ENCODE measurements around the gene PTPRJ.

PTPRJ gene

DNA sequence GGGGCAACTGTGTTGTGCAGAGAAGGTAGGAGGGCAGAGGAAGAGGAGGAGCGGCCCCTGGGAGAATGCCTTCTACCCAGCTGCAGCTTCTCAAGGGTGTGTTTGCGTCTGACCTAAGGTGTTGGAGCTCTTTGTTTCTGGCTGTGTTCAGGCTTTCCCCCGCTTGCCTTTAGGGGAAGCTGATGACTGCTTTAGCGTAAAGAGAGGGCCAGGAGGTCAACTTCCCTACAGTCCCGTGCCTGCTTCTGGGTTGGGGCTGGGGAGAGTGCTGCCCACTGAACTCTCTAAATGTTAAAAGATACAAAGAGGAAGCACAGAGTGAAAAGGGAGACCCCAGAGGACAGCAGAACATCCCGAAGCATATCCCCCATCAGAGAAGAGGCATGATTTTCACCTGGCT lies 99.2 kb downstream of the PTPRJ start:
- no peak overlapping the region for H3K4me3 ChIP-seq (ENCODE audit: low read length)
- TF ChIP-seq, protein P1, sequence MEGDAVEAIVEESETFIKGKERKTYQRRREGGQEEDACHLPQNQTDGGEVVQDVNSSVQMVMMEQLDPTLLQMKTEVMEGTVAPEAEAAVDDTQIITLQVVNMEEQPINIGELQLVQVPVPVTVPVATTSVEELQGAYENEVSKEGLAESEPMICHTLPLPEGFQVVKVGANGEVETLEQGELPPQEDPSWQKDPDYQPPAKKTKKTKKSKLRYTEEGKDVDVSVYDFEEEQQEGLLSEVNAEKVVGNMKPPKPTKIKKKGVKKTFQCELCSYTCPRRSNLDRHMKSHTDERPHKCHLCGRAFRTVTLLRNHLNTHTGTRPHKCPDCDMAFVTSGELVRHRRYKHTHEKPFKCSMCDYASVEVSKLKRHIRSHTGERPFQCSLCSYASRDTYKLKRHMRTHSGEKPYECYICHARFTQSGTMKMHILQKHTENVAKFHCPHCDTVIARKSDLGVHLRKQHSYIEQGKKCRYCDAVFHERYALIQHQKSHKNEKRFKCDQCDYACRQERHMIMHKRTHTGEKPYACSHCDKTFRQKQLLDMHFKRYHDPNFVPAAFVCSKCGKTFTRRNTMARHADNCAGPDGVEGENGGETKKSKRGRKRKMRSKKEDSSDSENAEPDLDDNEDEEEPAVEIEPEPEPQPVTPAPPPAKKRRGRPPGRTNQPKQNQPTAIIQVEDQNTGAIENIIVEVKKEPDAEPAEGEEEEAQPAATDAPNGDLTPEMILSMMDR (conservative IDR thresholded peaks at IDR 0.05; ENCODE audit: low read length) = no peak
- no peak for DNase-seq (ENCODE audit: low read depth)

DNA sequence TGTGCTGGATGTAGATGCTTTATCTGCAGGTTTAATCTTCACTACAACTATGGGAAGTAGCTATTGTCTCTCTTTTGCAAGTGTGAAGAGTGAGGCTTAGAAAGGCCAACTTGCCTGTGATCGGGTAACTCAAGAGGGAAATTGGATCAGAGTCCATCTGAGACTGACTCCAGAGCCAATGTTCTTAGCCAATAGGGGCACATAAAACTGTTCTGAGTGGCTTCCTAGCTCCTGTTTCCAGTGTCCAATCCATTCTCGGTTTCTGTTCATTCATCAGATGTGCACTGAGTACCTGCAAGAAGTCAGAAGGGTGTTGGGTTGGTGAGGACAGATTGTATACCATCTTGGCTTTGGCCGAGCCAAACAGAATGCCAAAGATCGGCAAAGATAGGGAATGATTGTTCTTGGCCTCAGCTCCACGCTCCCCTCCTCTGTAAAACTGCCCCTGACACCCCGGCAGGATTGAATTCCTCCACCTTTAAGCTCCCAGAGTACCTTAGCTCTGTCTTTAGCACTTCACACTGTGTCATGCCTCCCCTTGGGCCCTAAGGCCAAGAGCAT lies 100.0 kb downstream of the PTPRJ start:
- no peak for DNase-seq (ENCODE audit: low read depth)
- H3K4me3 ChIP-seq (ENCODE audit: low read length) = no peak overlapping the region
- TF ChIP-seq, protein P1 (conservative IDR thresholded peaks at IDR 0.05; ENCODE audit: low read length) = no peak

DNA sequence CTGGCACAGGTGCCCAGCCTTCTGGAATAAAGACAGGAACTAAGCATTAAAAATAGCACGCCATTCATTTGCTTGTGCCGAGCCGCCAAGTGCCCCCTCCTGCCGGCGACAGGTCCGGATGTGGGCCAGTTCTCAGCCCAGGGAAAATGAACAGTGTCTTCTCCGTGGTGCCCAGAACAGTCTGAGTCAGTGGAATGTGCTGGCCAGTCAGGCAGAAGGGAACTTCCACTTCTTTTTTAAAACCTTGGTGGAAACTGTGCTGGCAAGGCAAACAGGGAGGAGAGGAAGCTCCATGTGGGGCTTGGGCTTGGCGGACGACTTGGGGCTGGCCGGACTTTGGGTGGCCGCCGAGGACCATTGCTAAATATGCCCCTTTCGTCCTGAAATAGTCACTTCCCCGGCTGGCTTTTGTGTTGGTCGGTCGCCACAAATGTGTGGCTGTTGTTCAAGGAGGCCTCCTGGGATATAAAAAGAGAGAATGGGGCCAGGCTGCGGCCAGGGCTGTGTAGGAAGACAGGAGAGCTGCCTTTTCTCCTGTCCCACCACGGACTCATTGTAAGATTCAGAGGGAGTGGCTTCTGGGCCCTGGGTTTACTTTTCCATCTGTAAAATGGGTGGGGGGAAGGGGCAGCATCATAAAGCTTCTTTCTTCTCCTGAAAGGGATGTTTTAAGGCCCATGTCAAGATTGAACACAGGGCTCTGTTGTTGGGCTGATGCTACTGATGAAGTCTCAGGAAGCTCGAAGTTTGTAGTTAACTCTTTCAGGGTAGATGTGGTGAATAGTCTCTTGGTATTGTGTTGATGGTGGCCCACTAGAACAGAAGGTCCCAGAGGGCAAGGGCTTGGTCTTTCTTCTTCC lies 101.0 kb downstream of the PTPRJ start:
- H3K4me3 ChIP-seq (ENCODE audit: low read length) = peak overlapping the region; percentile 18
- TF ChIP-seq, protein P1 (conservative IDR thresholded peaks at IDR 0.05; ENCODE audit: low read length) = 0 out of 2 replicates have a peak, but pooled peaks have one; percentile 13
- peak; percentile 93 for DNase-seq (ENCODE audit: low read depth)

DNA sequence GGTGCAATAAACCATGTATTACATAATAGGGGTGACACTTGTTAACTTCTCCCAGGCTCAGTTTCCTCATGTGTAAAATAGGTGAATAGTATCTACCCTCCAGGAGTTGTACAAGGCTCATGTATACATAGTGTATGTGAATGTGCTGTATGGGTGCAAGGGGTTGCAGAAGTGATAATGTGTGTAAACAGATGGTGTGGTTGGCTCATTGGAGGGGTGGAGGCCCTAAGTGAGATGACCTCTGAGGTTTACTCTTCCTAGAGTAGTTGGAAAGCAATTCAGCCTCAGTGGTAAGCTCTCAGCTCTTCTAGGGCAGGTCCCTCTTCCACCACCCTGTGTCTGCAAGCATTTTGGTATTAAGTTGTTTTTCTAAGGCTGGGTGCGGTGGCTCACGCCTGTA lies 102.4 kb downstream of the PTPRJ start:
- no peak for DNase-seq (ENCODE audit: low read depth)
- TF ChIP-seq, protein P1 (conservative IDR thresholded peaks at IDR 0.05; ENCODE audit: low read length) = no peak
- H3K4me3 ChIP-seq (ENCODE audit: low read length) = no peak overlapping the region

DNA sequence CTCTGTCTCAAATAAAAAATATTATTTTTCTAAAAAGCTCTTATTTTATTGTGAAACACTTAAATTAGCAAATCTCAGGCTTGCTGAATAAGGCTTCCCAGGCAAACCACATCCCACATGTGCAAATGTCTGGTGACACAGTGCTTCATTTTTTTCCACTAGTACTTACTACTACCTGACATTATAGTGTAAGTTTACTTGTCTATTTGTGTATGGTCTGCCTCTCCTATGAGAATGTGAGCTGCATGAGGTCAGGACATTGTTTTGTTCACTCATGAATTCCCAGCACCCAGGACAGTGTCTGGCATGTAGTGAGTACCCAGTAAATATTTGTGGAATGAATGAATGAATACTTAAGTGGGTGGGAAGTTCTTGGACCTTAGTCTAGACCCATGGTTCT lies 103.1 kb downstream of the PTPRJ start:
- TF ChIP-seq, protein P1 (conservative IDR thresholded peaks at IDR 0.05; ENCODE audit: low read length) = no peak
- peak; percentile 72 for DNase-seq (ENCODE audit: low read depth)
- H3K4me3 ChIP-seq (ENCODE audit: low read length) = no peak overlapping the region

DNA sequence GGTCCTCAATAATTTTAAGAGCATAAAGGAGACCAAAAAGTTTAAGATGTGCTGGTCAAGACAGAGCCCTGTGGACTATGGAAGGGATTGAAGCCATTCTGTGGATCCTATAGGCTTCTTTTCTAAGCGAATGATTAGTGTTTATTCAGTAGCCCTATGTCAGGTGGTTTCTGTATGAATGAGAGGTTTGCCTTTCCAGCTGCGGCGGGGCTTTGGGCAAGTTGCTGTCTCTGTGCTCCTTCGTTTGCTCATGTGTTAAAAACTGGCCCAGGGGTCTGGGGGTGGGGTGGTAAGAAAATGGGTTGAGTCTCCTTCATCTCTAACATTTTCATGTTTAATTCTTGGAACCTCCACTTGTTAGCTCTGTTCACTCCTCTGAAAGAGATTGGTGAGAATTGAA lies 105.3 kb downstream of the PTPRJ start:
- no peak for DNase-seq (ENCODE audit: low read depth)
- no peak overlapping the region for H3K4me3 ChIP-seq (ENCODE audit: low read length)
- TF ChIP-seq, protein P1 (conservative IDR thresholded peaks at IDR 0.05; ENCODE audit: low read length) = no peak

DNA sequence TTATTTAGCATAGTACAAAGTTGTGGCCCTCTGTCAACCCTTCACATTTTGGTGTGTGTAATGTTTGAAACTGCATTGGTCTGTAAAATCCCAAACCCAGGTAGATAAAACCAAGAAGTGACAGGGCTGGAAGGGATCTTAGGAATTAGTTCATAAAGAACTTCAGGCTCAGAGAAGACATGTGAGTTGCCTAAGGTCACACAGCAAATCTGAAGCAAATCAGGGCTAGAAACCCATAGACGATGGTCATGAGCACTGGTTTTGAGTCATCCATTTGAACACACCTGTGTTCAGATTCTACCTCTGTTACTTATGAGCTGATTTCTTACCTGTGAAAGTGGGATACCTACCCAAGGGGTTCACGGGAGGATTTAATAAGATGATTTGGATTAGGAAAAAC lies 107.1 kb downstream of the PTPRJ start:
- H3K4me3 ChIP-seq (ENCODE audit: low read length) = no peak overlapping the region
- DNase-seq (ENCODE audit: low read depth) = no peak
- TF ChIP-seq, protein P1 (conservative IDR thresholded peaks at IDR 0.05; ENCODE audit: low read length) = no peak

All from AG10803 (cell line).